ENCODE results near the gene DGKD.
A peak's percentile ranks its signal among the peaks of the same experiment; 100 is the strongest.

DGKD gene

GRCh38 chr2:233399306-233400225 lies 45.3 kb downstream of the DGKD start:
- no peak for TF ChIP-seq CTCF (IDR thresholded peaks at IDR 0.05; ENCODE audit: extremely low read depth, missing control alignments)
- no peak for DNase-seq (ENCODE audit: low spot score)

GRCh38 chr2:233400341-233400740 lies 46.0 kb downstream of the DGKD start:
- TF ChIP-seq CTCF (IDR thresholded peaks at IDR 0.05; ENCODE audit: extremely low read depth, missing control alignments) = no peak
- DNase-seq (ENCODE audit: low spot score) = no peak

GRCh38 chr2:233400961-233401360 lies 46.7 kb downstream of the DGKD start:
- TF ChIP-seq CTCF (IDR thresholded peaks at IDR 0.05; ENCODE audit: extremely low read depth, missing control alignments) = no peak

GRCh38 chr2:233402346-233402745 lies 48.1 kb downstream of the DGKD start:
- no peak for DNase-seq (ENCODE audit: low spot score)
- no peak for TF ChIP-seq CTCF (IDR thresholded peaks at IDR 0.05; ENCODE audit: extremely low read depth, missing control alignments)

More at GRCh38 chr2:233400961-233401360, 46.7 kb downstream of the DGKD start:
- no peak for DNase-seq (ENCODE audit: low spot score)

- no peak for TF ChIP-seq CTCF (IDR thresholded peaks at IDR 0.05; ENCODE audit: extremely low read depth, missing control alignments)
- DNase-seq (ENCODE audit: low spot score) = no peak
Measured at GRCh38 chr2:233402789-233403188, 48.5 kb downstream of the DGKD start.

- peak; percentile 69 for DNase-seq (ENCODE audit: low spot score)
- TF ChIP-seq CTCF (IDR thresholded peaks at IDR 0.05; ENCODE audit: extremely low read depth, missing control alignments) = peak; percentile 64
Measured at GRCh38 chr2:233404222-233404621, 49.9 kb downstream of the DGKD start.

GRCh38 chr2:233406865-233407264 lies 52.6 kb downstream of the DGKD start:
- no peak for DNase-seq (ENCODE audit: low spot score)
- no peak for TF ChIP-seq CTCF (IDR thresholded peaks at IDR 0.05; ENCODE audit: extremely low read depth, missing control alignments)

Data from GM20000 (cell line).